Measurements from ENCODE around the gene KCNAB1. TPM values are rescaled to one million over a fixed set of nuclear protein-coding genes. Genes with fewer than 3 reads are reported as not detected.

KCNAB1 gene
- total RNA-seq, 2 experiments from 2014 or later, result 0.09 TPM; not detected in 1

- Mint-ChIP-seq H3K36me3 (peaks cover 2% of the 10 kb centered on the region), H3K4me3 (no peak overlapping the region), H3K27me3 (peaks cover 2% of the 10 kb centered on the region), H3K9me3 (peaks cover 2% of the 10 kb centered on the region), H3K4me1 (peaks cover 4% of the 10 kb centered on the region), H3K27ac (no peak overlapping the region)
- POLR2A ChIA-PET, result no interaction called here
- DNase-seq (no peak), ATAC-seq (ENCODE audit: low read depth) (no peak)
Observed at GRCh38 chr3:156581033-156581432, 460.7 kb downstream of the KCNAB1 start.

- Mint-ChIP-seq H3K9me3 (peaks cover 2% of the 10 kb centered on the region), H3K4me3 (no peak overlapping the region), H3K27ac (no peak overlapping the region), H3K27me3 (no peaks in the 10 kb centered on the region), H3K36me3 (peaks cover 4% of the 10 kb centered on the region), H3K4me1 (peaks cover 4% of the 10 kb centered on the region)
- ATAC-seq (ENCODE audit: low read depth), result no peak
- POLR2A ChIA-PET, result no interaction called here
- DNase-seq, result no peak
Observed at GRCh38 chr3:156581954-156582353, 461.6 kb downstream of the KCNAB1 start.

GRCh38 chr3:156582532-156583183 lies 462.3 kb downstream of the KCNAB1 start:
- H3K27ac Mint-ChIP-seq, result no peak overlapping the region
- H3K36me3 Mint-ChIP-seq, result peaks cover 4% of the 10 kb centered on the region
- H3K9me3 Mint-ChIP-seq, result peaks cover 2% of the 10 kb centered on the region
- POLR2A ChIA-PET, result no interaction called here
- peaks cover 4% of the 10 kb centered on the region for H3K4me1 Mint-ChIP-seq
- DNase-seq (no peak), ATAC-seq (ENCODE audit: low read depth) (no peak)
- no peak overlapping the region for H3K4me3 Mint-ChIP-seq
- H3K27me3 Mint-ChIP-seq, result no peaks in the 10 kb centered on the region

GRCh38 chr3:156583469-156583868 lies 463.1 kb downstream of the KCNAB1 start:
- DNase-seq (no peak), ATAC-seq (ENCODE audit: low read depth) (no peak)
- peaks cover 5% of the 10 kb centered on the region for H3K36me3 Mint-ChIP-seq
- H3K4me1 Mint-ChIP-seq, result peaks cover 4% of the 10 kb centered on the region
- no peaks in the 10 kb centered on the region for H3K27me3 Mint-ChIP-seq
- no peak overlapping the region for H3K27ac Mint-ChIP-seq
- POLR2A ChIA-PET, result no interaction called here
- peaks cover 2% of the 10 kb centered on the region for H3K9me3 Mint-ChIP-seq
- no peak overlapping the region for H3K4me3 Mint-ChIP-seq

- Mint-ChIP-seq H3K4me3 (no peak overlapping the region), H3K27ac (no peak overlapping the region), H3K4me1 (peaks cover 9% of the 10 kb centered on the region), H3K27me3 (no peaks in the 10 kb centered on the region), H3K36me3 (peaks cover 9% of the 10 kb centered on the region), H3K9me3 (peaks cover 7% of the 10 kb centered on the region)
- no peak for DNase-seq
- POLR2A ChIA-PET, result no interaction called here
- no peak for ATAC-seq (ENCODE audit: low read depth)
Observed at GRCh38 chr3:156586905-156587759, 466.8 kb downstream of the KCNAB1 start.

- peaks cover 9% of the 10 kb centered on the region for H3K4me1 Mint-ChIP-seq
- H3K36me3 Mint-ChIP-seq, result peaks cover 9% of the 10 kb centered on the region
- ATAC-seq (ENCODE audit: low read depth) (no peak), DNase-seq (no peak)
- H3K9me3 Mint-ChIP-seq, result peaks cover 7% of the 10 kb centered on the region
- H3K4me3 Mint-ChIP-seq, result no peak overlapping the region
- H3K27ac Mint-ChIP-seq, result no peak overlapping the region
- POLR2A ChIA-PET, result no interaction called here
- no peaks in the 10 kb centered on the region for H3K27me3 Mint-ChIP-seq
Observed at GRCh38 chr3:156587760-156588069, 467.3 kb downstream of the KCNAB1 start.

Other genes starting within 250 kb of the KCNAB1 start
- 10 to 100 TPM; 84.0 to 86.8 TPM for gene GMPS, start 249.9 kb upstream of the KCNAB1 start, total RNA-seq